NCI-H187 (cell line): ENCODE data around the gene ZNF420.

ENCODE experiments used
- DNase-seq, 2 experiments: peaks; one replicate each; lab custom pipeline; 2025; lab: John Stamatoyannopoulos, UW

Gene ZNF420

DNA sequence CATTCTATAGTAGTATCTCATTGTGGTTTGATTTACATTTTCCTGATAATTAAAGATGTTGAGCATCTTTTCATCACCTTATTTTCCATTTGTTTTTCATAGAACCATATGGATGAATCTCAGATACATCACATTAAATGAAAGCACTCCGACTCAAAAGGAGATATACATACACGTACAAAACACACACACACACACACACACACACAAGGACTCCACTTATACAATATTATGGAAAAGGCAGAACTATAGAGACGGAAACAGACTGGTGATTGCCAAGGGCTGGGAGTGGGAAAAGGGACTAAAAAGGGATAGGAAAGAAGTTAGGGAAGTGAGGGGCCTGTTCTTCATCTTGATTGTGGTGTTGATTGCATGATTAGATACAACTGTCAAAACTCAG lies 70.0 kb downstream of the ZNF420 start:
- no peak for DNase-seq

DNA sequence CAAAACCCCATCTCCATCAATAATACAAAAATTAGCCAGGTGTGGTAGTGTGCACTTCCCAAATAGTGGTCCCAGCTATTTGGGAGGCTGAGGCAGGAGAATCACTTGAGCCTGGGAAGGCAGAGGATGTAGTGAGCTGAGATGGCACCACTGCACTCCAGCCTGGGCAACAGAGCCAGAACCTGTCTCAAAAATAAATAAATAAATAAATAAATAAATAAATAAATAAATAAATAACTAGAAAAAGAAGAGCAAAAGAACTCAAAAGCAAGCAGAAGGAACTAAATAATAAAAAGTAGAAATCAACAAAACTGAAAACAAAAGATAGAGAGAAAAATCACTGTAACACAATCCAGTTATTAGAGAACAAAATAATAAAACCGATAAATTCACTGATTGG lies 81.9 kb downstream of the ZNF420 start:
- no peak for DNase-seq

DNA sequence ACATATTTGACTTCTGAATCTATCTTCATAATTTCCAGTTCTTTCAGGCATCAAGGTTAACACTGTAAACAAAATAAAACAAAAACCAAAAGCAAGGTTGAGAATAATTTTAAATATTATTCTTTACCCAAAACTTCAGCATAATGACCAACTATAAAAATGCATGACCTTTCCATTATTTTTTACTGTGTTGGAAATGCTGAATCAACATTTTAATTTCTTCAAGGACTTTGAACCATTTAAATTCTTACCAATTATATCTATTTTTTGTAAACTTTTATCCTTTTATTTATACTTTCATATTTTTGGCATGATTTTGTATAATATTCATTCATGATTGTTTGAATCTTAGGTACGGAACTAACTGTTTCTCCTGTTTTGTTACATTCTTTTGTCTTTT lies 87.4 kb downstream of the ZNF420 start:
- DNase-seq, result no peak

DNA sequence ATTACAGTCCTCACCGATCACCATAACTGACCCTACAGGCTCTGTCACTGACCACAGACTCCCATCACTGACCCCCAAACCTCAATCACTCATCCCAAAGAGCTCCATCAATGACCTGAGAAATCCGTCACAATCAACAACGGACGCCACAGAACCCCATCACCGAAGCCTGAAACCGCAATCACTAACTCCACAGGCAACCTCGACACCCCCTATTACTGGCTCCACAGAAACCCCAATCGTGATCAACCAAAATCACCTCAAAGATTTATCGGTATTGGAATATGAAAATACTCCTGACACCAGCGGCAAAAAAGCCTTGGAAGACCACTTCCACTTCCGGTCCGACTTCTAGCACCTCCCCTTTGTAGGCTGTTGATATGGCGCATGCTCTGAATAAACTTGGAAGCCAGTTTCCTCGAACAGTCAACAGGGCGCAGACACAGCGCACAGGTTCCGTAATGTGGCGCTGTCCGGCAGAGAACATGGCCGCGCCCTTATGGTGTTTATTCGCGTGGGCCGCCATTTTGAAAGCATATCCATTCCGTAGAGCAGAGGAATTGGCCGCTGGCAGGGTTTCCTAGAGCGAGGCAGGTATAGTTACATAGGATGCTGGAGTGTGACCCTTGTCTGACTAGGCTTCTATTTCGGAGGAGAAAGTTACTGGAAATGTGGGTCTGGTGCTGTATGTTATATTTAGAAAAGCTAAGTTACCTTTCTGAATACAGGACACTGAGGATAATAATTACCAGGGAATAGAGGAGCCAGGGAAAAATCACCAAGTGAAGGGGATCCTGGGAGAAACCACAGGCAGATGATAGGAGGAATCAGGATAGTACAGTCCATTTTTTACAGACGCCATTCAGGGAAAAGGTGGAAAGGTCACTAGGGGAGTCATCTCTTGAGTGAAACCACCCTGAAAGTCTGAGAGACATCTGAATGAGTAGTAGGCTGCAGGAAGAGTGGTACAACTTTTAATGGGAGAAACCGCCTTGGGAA lies 94.4 kb downstream of the ZNF420 start, which contains the start of gene ZNF585A:
Gene ZNF585A (minus strand): TSS at position 328 of the 999 bp plus-strand sequence. CDS start 2,785 bp downstream, outside the sequence.
- peak; percentile 95 to 97 for DNase-seq
